Right lung (tissue), 10 donors: ENCODE results near the gene SHCBP1. TPM values are rescaled to one million over a fixed set of nuclear protein-coding genes. Genes with fewer than 3 reads are reported as not detected.
"Not testable (repeated sequence)": the region's sequence is repeated elsewhere in the genome, so short reads cannot be mapped to it uniquely, and the experiment has no call there.

ENCODE experiments used
- DNase-seq, 2 donors: peaks; one replicate each; pipeline ENCODE4 v3.0.0-alpha.2; 2013
- long read RNA-seq, 8 donors: transcript quantifications; one replicate each; lab custom pipeline, GENCODE V29; 2026
- polyA plus RNA-seq, 5 donors: library from polyadenylated mRNA; unstranded; fragments of 120-200 nt; gene quantifications; one replicate each; pipeline versions ENCODE4 v1.2.1 to v1.2.3, GENCODE V29; 2013; ENCODE audit warnings: inconsistent platforms in 1 of 5, low replicate concordance in 1 of 5; ENCODE audit not compliant: insufficient read length in 5 of 5, insufficient read depth in 1 of 5

Gene SHCBP1
- 10 to 100 TPM in 3 of 5 donors, 1 to 10 TPM in 2; 7.8 to 22.9 (median 11.4) TPM for polyA plus RNA-seq
- long read RNA-seq, donor 1, partial matches to known transcripts, result 0 of 2 reads
- long read RNA-seq, donor 1, other reads (novel, unspliced or antisense), result 0 of 2 reads
- long read RNA-seq, donor 2, result 0 reads
- long read RNA-seq, donor 3, result 0 reads
- long read RNA-seq, donor 4, partial matches to known transcripts, result 0 of 1 reads
- long read RNA-seq, donor 4, other reads (novel, unspliced or antisense), result 0 of 1 reads
- long read RNA-seq, donor 5, partial matches to known transcripts, result 0 of 7 reads
- long read RNA-seq, donor 5, other reads (novel, unspliced or antisense), result 5 of 7 reads
- long read RNA-seq, donor 6, partial matches to known transcripts, result 0 of 1 reads
- long read RNA-seq, donor 6, other reads (novel, unspliced or antisense), result 0 of 1 reads
- long read RNA-seq, donor 7, result 0 reads
- long read RNA-seq, donor 8, partial matches to known transcripts, result 0 of 2 reads
- long read RNA-seq, donor 8, other reads (novel, unspliced or antisense), result 0 of 2 reads

DNA sequence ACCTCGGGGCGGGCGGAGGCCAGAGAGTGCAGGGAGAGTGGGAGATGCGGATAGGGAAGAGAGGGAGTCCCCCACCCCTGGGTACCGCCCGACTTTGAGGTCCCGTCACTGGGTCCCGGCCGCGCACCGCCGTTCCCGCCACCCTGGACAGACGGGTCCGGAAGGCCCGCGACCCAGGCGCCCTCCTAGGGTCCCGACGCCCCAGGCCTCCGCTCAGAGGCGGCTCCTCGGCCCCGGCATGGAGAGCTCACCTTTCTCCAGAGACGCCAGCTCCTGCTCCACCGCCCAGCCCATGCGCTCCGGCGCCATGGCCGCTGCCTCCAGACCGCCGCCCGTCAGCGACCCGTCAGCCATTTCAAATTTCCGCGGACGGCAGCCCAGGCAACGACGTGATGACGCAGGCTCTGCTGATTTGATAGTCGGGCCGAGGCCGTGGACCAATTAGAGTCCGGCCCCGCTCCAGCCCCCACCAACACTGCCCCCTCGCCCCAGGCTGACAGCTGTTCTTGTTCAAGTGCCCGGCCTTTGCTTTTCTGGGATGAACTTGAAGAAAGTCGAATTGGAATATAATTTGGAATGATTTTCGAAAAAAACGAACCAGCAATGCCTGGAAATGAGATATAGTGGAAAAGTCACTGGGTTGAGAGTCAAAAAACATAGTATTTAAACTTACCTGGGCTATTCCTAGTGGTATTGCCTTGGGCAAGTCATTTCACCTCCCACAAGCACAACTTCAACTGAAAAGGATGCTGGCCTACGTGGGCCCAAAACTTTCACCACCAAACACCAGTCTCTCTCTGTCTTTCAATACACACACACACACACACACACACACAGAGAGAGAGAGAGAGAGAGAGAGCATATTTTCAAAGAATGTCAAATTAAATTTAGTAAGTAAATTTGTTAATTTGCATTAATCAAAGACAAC lies at the start of gene SHCBP1:
TSS of gene SHCBP1 (minus strand) at position 374 of the 928 bp plus-strand sequence. CDS start at position 354, 20 bp downstream.
- peak; percentile 80 to 86 for DNase-seq

DNA sequence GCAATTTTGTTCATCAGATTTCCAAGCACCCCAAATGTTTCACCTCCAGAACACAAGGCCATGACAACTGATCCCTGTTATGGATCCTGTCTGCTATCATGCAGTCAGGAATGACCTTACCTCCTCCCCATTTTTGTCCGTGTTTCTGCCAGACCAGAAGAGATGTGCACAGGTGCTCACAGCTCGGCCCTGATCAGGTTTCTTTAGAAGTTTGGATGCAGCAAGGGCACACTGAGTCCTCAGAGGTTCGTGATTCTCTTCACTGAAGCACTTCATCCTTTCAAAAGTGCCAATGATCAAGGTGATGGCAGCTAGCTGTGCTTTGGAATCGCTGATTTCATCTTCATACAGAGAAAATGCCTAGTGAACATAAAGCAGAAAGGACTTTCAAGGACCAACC lies 40.9 kb upstream of the SHCBP1 start:
- no peak for DNase-seq

DNA sequence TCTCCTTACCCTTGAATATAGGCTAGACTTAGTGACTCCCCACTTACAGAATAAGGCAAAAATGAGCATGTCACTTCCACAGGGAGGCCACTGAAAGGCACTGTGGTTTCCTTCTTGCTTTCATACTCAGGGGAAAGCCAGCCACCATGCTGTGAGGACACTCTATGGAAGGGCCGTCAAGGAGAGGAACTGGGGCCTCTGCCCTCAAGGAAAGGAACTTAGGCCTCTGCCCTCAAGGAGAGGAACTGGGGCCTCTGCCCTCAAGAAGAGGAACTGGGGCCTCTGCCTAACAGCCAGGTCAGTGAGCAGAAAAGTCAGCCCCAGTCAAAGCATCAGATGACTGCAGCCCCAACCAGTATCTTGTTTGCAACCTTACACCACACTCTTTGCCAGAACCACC lies 37.7 kb upstream of the SHCBP1 start:
- DNase-seq, result no peak

DNA sequence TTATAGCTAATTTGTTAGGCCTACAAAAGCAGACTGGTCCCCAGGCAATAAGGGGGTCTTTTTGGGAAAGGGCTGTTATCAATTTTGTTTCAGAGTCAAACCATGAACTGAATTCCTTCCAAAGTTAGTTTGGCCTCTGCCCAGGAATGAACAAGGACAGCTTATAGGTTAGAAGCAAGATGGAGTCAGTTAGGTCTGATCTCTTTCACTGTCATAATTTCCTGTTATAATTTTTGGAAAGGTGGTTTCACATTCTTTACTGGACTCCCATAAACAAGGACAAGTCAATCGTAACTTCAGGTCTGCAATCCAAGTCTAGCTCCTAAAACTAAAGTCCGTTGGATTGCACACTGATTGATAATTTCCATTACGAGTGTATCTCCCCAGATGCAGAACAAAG lies 30.1 kb upstream of the SHCBP1 start:
- DNase-seq, result no peak

DNA sequence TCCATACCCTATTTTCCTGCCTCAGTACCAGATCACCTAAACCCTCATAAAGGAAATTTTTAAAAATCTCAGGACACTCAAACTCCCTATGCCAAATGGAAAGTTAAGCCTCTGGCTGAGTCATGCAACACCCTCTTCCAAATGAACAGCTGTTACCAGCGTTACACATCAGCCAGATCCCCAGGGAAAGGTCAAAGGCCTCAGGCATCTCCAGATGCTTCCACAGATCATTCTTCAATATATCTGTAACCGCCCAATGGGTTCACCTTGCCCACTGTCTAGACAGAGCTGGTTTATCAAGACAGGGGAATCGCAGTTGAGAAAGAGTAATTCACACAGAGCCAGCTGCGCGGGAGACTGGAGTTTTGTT lies 29.1 kb upstream of the SHCBP1 start:
- no peak for DNase-seq

GRCh38 chr16:46649588-46650253 lies 28.5 kb upstream of the SHCBP1 start:
- DNase-seq, result no peak

DNA sequence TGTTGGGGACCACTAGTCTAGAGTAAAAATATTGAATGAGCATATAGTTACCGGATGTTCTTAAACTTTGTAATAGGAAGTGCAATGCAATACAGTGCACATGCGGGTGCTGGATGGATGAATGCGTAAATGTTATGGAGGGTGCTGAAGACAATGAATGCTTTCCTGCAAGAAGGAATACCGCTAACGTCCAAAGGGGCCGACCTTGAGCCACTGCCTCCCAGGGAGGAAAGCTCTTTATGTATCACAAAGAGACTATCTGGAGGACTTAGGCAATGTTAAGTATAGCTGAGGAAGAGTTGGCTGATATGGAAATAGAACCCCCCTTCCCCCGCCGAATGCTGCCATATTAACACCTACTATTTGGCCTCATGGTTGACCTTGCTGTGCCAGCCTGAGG lies 27.5 kb upstream of the SHCBP1 start:
- DNase-seq, result no peak

DNA sequence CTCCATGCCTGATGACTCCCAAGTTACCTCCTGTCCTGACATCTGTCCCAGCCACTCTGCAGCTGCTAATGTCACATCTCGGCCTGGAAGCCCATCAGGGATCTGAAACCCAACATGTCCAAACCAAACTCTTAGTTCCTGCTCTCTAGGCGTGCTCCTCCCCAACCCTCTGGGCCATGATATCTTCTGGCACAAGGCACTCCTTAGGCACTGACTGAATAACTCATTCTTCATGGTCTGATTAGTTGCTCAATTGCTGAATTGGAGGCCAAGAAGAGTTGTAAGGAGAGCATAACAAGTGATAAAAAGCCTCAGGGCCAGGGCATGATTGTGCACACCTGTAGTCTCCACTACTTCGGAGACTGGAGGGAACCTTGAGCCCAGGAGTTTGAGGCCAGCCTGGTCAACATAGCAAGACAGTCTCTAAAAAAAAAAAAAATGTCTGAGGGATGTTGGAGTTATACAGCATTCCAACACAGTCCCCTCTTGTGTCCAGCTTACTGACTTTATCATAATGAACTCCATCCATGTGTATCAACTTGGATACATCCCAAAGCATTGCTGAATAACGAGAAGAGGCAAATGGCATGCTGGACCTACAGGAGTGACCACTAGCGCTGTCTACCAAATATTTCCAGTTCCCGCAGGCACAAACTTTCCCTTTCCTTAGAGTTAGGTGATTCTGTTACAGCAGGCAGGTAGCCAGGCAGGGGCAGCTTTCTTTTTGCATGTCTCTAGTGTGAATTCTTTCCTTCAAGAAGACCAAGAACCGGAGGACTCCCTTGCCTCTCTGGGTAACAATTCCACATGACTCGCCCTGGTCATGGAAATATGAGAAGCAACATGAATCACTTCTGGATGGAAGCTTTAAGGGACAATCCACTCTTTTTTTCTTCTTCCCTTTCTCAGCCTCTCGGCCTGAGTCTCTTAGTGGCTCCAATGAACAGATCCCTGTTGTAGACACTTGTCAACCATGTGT lies 18.1 kb upstream of the SHCBP1 start:
- DNase-seq, result no peak

DNA sequence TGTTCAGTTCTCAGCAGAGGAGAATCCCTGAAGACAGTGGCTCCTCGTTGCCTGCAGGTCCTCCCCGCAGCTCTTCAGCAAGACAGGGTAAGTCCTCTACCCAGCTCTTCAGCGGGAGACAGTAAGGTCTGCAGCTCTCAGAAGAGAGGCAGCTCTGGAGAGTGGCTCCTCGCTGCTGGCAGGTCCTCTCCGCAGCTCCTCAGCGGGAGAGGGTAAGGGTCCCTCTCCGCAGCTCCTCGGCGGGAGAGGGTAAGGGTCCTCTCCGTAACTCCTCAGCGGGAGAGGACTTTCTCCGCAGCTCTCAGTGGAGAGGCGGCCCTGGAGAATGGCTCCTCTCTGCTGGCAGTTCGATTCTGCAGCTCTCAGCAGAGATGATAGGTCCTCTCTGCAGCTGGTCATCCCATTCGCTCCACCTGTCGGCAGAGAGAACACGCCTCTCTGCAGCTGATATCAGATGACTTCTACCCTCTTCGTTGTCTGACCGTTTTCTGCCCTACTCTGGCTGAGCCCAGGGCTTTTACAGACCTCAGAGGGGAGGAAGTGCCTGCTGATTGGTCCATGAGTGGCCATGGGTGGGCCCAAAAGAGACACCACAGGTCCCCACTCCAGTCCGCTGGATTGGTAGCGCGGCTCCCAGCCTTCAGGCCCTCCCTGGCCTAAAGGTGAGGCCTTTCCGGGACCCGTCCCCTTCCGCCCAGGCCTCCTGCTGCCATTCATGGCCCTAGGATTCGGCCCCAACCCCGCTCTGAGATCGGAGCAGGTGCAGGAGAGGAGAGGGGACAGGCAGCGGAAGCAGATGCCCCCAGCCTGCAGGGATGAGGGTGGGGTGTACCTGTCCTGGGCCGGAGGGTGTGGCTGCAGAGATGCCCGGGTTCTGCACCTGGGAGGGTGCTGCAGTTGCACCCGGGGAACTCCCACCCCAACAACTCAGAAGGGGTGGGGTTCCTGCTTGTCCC lies 11.9 kb upstream of the SHCBP1 start:
- DNase-seq, result no peak

DNA sequence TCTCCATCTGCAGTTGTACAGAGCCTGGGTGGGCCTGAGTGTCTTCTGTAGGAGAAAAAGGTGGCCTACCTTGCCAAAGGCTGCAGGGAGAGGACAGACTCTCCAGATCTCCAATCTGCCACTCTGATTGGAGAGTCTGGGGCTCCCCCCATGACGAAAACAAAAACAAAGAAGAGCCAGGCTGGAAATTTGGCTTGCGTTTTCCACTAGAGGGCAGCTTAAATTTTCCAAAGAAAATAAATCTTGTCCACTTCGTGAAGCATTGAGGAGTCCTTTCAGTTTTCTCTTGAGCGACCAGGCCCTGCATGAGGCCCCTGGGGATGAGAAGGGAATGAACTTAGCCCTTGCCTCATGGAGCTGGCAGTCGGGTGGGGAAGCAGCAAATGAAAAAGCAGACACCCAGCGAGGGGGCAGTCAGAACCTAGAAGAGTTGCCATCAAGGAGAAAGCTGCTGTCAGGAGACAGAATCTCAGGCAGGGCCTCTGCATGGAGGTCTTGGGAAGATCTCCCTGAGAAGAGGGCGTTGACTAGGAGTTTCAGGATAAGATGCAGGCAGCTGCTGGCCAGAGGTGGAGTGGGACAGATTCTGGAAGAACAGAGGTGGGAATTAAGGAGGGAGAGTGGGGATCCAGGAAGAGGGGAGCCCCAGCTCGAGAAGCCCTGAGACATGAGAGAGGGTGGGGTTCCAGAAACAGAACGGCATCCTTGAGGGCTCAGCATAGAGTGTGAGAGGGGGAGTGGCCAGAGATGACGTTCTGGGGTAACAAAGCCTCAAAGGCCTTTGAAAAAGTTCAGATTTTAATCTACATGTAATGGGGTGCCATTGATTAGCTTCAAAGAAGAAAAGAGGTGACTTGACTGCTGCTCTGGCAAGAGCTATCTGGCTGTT lies 8.4 kb upstream of the SHCBP1 start:
- no peak for DNase-seq

DNA sequence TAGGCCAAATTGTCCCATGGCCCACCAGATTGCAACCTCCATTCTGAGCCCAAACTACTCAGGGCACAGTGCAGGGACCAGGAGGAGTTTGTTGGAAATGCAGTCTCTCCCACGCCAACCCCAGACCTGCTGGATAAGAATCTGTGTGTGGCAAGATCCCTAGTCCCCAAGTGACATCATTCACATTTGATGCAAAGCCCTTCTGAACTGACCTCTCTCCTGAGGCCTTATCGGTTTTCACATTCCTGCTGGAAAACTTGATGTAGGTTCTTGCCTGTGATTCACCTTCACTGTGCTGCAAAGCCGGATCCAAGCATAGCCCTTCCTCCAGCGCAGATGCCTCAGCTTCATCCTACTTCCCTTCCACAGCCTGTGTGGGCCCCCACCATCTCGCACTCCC lies 6.6 kb upstream of the SHCBP1 start:
- DNase-seq, result no peak

DNA sequence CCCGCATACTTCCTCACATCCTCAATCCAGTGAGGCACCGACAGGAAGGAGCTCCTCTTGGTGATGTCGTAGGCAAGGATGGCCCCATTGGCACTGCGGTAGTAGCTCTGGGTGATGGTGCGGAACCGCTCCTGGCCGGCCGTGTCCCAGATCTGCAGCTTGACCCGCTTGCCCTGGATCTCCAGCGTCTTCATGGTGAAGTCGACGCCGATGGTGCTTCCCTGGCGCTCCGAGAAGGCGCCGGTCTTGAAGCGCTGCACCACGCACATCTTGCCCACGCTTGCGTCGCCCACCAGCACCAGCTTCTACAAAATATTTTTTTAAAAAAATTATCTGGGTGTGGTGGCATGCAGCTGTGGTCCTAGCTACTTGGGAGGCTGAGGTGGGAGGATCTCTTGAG lies 5.5 kb upstream of the SHCBP1 start:
- DNase-seq, result not testable (repeated sequence)

- not testable (repeated sequence) for DNase-seq
Measured at GRCh38 chr16:46624862-46625261, 3.7 kb upstream of the SHCBP1 start.

DNA sequence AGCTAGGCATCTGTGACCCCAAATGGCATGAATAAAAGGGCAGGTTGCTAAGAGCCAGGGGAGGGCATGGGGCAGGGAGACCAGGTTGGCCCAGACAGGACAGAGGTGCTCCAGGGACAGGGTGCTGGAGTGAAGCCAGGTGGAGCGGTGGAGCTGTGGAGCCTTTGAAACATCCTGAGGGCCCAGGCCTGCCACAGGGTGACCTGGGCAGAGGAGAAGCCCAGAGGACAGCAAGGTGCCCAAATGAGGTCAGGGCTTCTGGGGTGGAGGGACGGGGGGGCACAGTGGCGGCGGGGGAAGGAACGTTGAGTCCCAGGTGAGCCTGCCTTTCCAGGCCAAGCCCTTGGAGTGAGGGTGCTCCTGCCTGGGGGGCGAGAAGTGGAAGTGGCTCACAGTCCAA lies 2.5 kb upstream of the SHCBP1 start:
- DNase-seq, result not testable (repeated sequence)

- not testable (repeated sequence) for DNase-seq
Measured at GRCh38 chr16:46623246-46623645, 2.1 kb upstream of the SHCBP1 start.

- no peak for DNase-seq
Measured at GRCh38 chr16:46621934-46622676, 926 bp upstream of the SHCBP1 start.

GRCh38 chr16:46620266-46621005 lies 743 bp downstream of the SHCBP1 start:
- no peak for DNase-seq
